H9 (cell line): ENCODE results near the gene CROCC2. TPM values are rescaled to one million over a fixed set of nuclear protein-coding genes. Genes with fewer than 3 reads are reported as not detected.

Source experiments
- DNase-seq: peaks from one replicate; pipeline ENCODE4 v3.0.0-alpha.2; 2017
- H2AFZ ChIP-seq: one replicate; pipeline ENCODE4 v1.6.1; 2013; ENCODE audit warnings: mild to moderate bottlenecking, low read length, control low read depth, moderate library complexity
- H2AK5ac ChIP-seq: 2 replicates; pipeline ENCODE4 v1.6.1; 2013; ENCODE audit warnings: low read length, control low read depth, mixed read lengths; ENCODE audit not compliant: insufficient read length
- H2BK120ac ChIP-seq: one replicate; pipeline ENCODE4 v1.6.1; 2013; ENCODE audit warnings: low read depth, mild to moderate bottlenecking, low read length, control low read depth, inconsistent platforms; ENCODE audit not compliant: poor library complexity, severe bottlenecking
- H2BK12ac ChIP-seq: 2 replicates; pipeline ENCODE4 v1.6.1; 2013; ENCODE audit warnings: low read length, control low read depth, mixed read lengths, low read depth; ENCODE audit not compliant: insufficient read length
- H2BK15ac ChIP-seq: 2 replicates; pipeline ENCODE4 v1.6.1; 2013; ENCODE audit warnings: low read depth, low read length, control low read depth
- H2BK20ac ChIP-seq: one replicate; pipeline ENCODE4 v1.6.1; 2013; ENCODE audit warnings: low read depth, mild to moderate bottlenecking, low read length, control low read depth, inconsistent platforms; ENCODE audit not compliant: poor library complexity, severe bottlenecking
- H2BK5ac ChIP-seq: 2 replicates; pipeline ENCODE4 v1.6.1; 2013; ENCODE audit warnings: low read length, control low read depth, mixed read lengths; ENCODE audit not compliant: insufficient read length
- H3K14ac ChIP-seq: 2 replicates; pipeline ENCODE4 v1.6.1; 2013; ENCODE audit warnings: low read length, control low read depth; ENCODE audit not compliant: insufficient read depth
- H3K18ac ChIP-seq: 2 replicates; pipeline ENCODE4 v1.6.1; 2013; ENCODE audit warnings: low read depth, mild to moderate bottlenecking, mixed read lengths, low read length, control low read depth; ENCODE audit not compliant: insufficient read length
- H3K23ac ChIP-seq: 2 replicates; pipeline ENCODE4 v1.6.1; 2013; ENCODE audit warnings: low read length, control low read depth, mixed read lengths, low read depth; ENCODE audit not compliant: insufficient read length
- H3K23me2 ChIP-seq: 2 replicates; pipeline ENCODE4 v1.6.1; 2013; ENCODE audit warnings: low read depth, mild to moderate bottlenecking, mixed read lengths, low read length, control low read depth; ENCODE audit not compliant: insufficient read length, poor library complexity, severe bottlenecking
- H3K27ac ChIP-seq: 2 replicates; pipeline ENCODE4 v1.5.1; 2013; ENCODE audit warnings: low read length, control low read depth, mixed read lengths, low read depth; ENCODE audit not compliant: insufficient read length
- H3K27me3 ChIP-seq: 2 replicates; pipeline ENCODE4 v1.6.1; 2013; ENCODE audit warnings: low read length, control low read depth, inconsistent platforms; ENCODE audit not compliant: insufficient read depth
- H3K4ac ChIP-seq: 2 replicates; pipeline ENCODE4 v1.6.1; 2013; ENCODE audit warnings: low read depth, mild to moderate bottlenecking, control low read depth, inconsistent platforms, low read length, moderate library complexity
- H3K4me1 ChIP-seq: 2 replicates; pipeline ENCODE4 v1.6.1; 2013; ENCODE audit warnings: low read length, control low read depth, inconsistent platforms; ENCODE audit not compliant: insufficient read depth
- H3K4me2 ChIP-seq: 2 replicates; pipeline ENCODE4 v1.6.1; 2013; ENCODE audit warnings: low read length, control low read depth, mixed read lengths; ENCODE audit not compliant: insufficient read length, insufficient read depth
- H3K56ac ChIP-seq: 2 replicates; pipeline ENCODE4 v1.6.1; 2013; ENCODE audit warnings: low read depth, mild to moderate bottlenecking, mixed read lengths, low read length, control low read depth; ENCODE audit not compliant: insufficient read length
- H3K79me1 ChIP-seq: 2 replicates; pipeline ENCODE4 v1.6.1; 2013; ENCODE audit warnings: low read depth, mild to moderate bottlenecking, moderate library complexity, low read length, control low read depth, inconsistent platforms; ENCODE audit not compliant: insufficient read depth, poor library complexity, severe bottlenecking
- H3K79me2 ChIP-seq: 2 replicates; pipeline ENCODE4 v1.6.1; 2013; ENCODE audit warnings: low read length, control low read depth, inconsistent platforms; ENCODE audit not compliant: insufficient read depth
- H3K9ac ChIP-seq: 2 replicates; pipeline ENCODE4 v1.6.1; 2013; ENCODE audit warnings: low read length, control low read depth, mixed read lengths; ENCODE audit not compliant: insufficient read length; ENCODE audit errors: extremely low read depth
- H3K9me3 ChIP-seq: one replicate; pipeline ENCODE4 v1.6.1; 2013; ENCODE audit warnings: low read depth, low read length, inconsistent platforms; ENCODE audit not compliant: control insufficient read depth
- H3T11ph ChIP-seq: one replicate; pipeline ENCODE4 v1.6.1; 2013; ENCODE audit warnings: mild to moderate bottlenecking, low read length, control low read depth, inconsistent platforms
- H4K20me1 ChIP-seq: one replicate; pipeline ENCODE4 v1.6.1; 2013; ENCODE audit not compliant: control insufficient read depth, insufficient read length, insufficient read depth
- H4K5ac ChIP-seq: 2 replicates; pipeline ENCODE4 v1.6.1; 2013; ENCODE audit warnings: low read depth, mild to moderate bottlenecking, mixed read lengths, low read length, control low read depth; ENCODE audit not compliant: insufficient read length
- H4K8ac ChIP-seq: replicated peaks from 2 replicates; pipeline ENCODE4 v1.6.1; 2013; ENCODE audit warnings: low read length, control low read depth, mixed read lengths, low read depth; ENCODE audit not compliant: insufficient read length
- H4K91ac ChIP-seq: 2 replicates; pipeline ENCODE4 v1.6.1; 2013; ENCODE audit warnings: low read depth, mild to moderate bottlenecking, moderate library complexity, mixed read lengths, low read length, control low read depth; ENCODE audit not compliant: insufficient read length
- H3K27ac Mint-ChIP-seq, 3 experiments: 2 replicates in 2 of 3; 3 replicates in 1 of 3; pipeline ENCODE4 v1.8.0; 2020 to 2021; ENCODE audit warnings: mixed read lengths in 3 of 3, mild to moderate bottlenecking in 1 of 3, moderate library complexity in 1 of 3
- H3K27me3 Mint-ChIP-seq: 2 replicates; pipeline ENCODE4 v1.8.0; 2021; ENCODE audit warnings: low read depth, mild to moderate bottlenecking, moderate library complexity, mixed read lengths
- H3K36me3 Mint-ChIP-seq, 3 experiments: 2 replicates in 2 of 3; 3 replicates in 1 of 3; pipeline ENCODE4 v1.8.0; 2020 to 2021; ENCODE audit warnings: low read depth in 3 of 3, mixed read lengths in 3 of 3; ENCODE audit not compliant: insufficient read depth in 1 of 3
- H3K4me1 Mint-ChIP-seq, 2 experiments: 2 replicates each; pipeline ENCODE4 v1.8.0; 2020; ENCODE audit warnings: mixed read lengths in 2 of 2
- H3K4me3 Mint-ChIP-seq, 2 experiments: 2 replicates in 1 of 2; 3 replicates in 1 of 2; pipeline ENCODE4 v1.8.0; 2020 to 2021; ENCODE audit warnings: mild to moderate bottlenecking in 2 of 2, mixed read lengths in 2 of 2, moderate library complexity in 1 of 2
- H3K9me3 Mint-ChIP-seq, 2 experiments: 2 replicates in 1 of 2; 3 replicates in 1 of 2; pipeline ENCODE4 v1.8.0; 2020; ENCODE audit warnings: mild to moderate bottlenecking in 2 of 2, mixed read lengths in 2 of 2, moderate library complexity in 1 of 2
- WGBS: extraction: QIAGEN DNeasy Blood & Tissue Kit; methylation state at CpG from one replicate; pipeline ENCODE4 v1.1.7; 2013; ENCODE audit warnings: missing lambda C conversion rate, low lambda C conversion rate, mixed read lengths; ENCODE audit not compliant: insufficient read length; ENCODE audit errors: extremely low coverage; 5-methylcytosine and 5-hydroxymethylcytosine counted together
- total RNA-seq: library from RNA; stranded (reverse); gene quantifications from 2 replicates; pipeline ENCODE4 v1.2.1, GENCODE V29; 2021
- TF ChIP-seq, protein P1 (sequence below): fragments of 200-600 bp; sonication (generic); conservative IDR thresholded peaks from 3 replicates; pipeline ENCODE4 v1.8.0; 2021; ENCODE audit warnings: antibody characterized with exemption, mild to moderate bottlenecking

CROCC2 gene
- total RNA-seq, 1 experiment from 2014 or later: not detected

DNA sequence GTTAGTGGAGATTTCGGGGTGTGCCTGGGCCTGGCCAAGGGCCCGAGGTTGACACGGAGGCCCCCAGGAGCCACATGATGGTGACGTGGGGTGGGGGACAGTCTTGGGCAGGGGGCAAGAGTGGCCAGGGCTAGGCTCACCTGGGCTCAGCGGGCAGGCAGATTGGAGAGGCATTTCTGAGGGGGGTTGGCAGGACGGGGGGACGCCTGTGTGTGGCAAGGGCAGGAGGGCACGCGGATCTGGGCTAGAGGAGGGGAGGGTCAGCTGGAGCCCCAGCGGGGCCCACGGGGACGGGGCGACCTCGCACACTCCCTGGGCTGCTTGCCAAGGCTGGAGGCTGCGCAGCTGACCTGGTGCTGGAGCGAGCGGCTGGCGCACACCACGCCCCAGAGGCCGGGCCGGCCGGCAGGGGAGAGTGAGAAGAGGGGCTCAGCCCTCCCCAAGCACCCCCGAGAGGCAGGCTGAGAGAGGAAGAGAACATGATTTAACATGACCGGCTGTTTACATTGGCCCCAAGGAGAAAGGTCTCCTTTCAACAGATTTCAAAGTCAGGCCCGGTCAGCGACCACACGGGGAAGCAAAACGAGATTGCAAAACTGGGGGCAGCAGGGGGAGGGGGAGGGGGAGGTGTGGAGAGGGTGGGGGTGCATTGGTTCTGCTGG is 54.3 kb downstream of the CROCC2 start:
- H3K79me2 ChIP-seq: no peaks in the 10 kb centered on the region
- no peak overlapping the region for H4K91ac ChIP-seq
- no peak overlapping the region for H3K23ac ChIP-seq
- no peak overlapping the region for H3K56ac ChIP-seq
- H3K4me2 ChIP-seq: no peak overlapping the region
- H4K20me1 ChIP-seq: no peaks in the 10 kb centered on the region
- no peaks in the 10 kb centered on the region for H3K9me3 Mint-ChIP-seq
- H2AFZ ChIP-seq: no peak overlapping the region
- no peak overlapping the region for H3K14ac ChIP-seq
- no peaks in the 10 kb centered on the region for H3K27me3 Mint-ChIP-seq
- H3K27me3 ChIP-seq: no peaks in the 10 kb centered on the region
- no peaks in the 10 kb centered on the region for H3K23me2 ChIP-seq
- no peak overlapping the region for H3K4ac ChIP-seq
- H3T11ph ChIP-seq: no peak overlapping the region
- H4K8ac ChIP-seq: no peak overlapping the region
- TF ChIP-seq, protein P1, sequence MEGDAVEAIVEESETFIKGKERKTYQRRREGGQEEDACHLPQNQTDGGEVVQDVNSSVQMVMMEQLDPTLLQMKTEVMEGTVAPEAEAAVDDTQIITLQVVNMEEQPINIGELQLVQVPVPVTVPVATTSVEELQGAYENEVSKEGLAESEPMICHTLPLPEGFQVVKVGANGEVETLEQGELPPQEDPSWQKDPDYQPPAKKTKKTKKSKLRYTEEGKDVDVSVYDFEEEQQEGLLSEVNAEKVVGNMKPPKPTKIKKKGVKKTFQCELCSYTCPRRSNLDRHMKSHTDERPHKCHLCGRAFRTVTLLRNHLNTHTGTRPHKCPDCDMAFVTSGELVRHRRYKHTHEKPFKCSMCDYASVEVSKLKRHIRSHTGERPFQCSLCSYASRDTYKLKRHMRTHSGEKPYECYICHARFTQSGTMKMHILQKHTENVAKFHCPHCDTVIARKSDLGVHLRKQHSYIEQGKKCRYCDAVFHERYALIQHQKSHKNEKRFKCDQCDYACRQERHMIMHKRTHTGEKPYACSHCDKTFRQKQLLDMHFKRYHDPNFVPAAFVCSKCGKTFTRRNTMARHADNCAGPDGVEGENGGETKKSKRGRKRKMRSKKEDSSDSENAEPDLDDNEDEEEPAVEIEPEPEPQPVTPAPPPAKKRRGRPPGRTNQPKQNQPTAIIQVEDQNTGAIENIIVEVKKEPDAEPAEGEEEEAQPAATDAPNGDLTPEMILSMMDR: no peak
- DNase-seq: peak; percentile 22
- no peak overlapping the region for H2BK15ac ChIP-seq
- H3K4me1 Mint-ChIP-seq: peaks cover 3 to 4% of the 10 kb centered on the region in 2 experiments; a peak in 3 of 4 replicates
- H3K4me3 Mint-ChIP-seq: no peak overlapping the region
- no peak overlapping the region for H2BK20ac ChIP-seq
- no CpG with 5 or more reads among the region's 28 CpGs for WGBS
- H3K4me1 ChIP-seq: no peaks in the 10 kb centered on the region; the same call in 1 of the 2 replicates
- H3K27ac ChIP-seq: no peak overlapping the region
- no peaks in the 10 kb centered on the region for H3K36me3 Mint-ChIP-seq
- no peak overlapping the region for H2BK12ac ChIP-seq
- no peak overlapping the region for H2BK5ac ChIP-seq
- no peaks in the 10 kb centered on the region for H3K9me3 ChIP-seq
- no peak overlapping the region for H2BK120ac ChIP-seq
- H4K5ac ChIP-seq: no peak overlapping the region
- no peak overlapping the region for H3K18ac ChIP-seq
- H3K27ac Mint-ChIP-seq: no peak overlapping the region; a peak in 4 of 7 replicates
- H3K79me1 ChIP-seq: no peaks in the 10 kb centered on the region
- H3K9ac ChIP-seq: no peak overlapping the region
- H2AK5ac ChIP-seq: no peak overlapping the region
